SK-N-SH (cell line): ENCODE results near the gene CCR5.

Source experiments
- EZH2phosphoT487 ChIP-seq: fragments of 200-600 bp; sonication (generic); IDR thresholded peaks from 2 replicates; pipeline ENCODE4 v1.6.1; 2017; ENCODE audit warnings: low read depth, mixed run types, mild to moderate bottlenecking, antibody characterized with exemption, moderate library complexity, borderline replicate concordance
- FOSL2 ChIP-seq: IDR thresholded peaks from 2 replicates; pipeline ENCODE4 v1.4.0; 2012; ENCODE audit warnings: low read depth, mild to moderate bottlenecking, moderate library complexity, borderline replicate concordance
- GATA2 ChIP-seq: sonication (generic); formaldehyde crosslinking; IDR thresholded peaks from 2 replicates; pipeline ENCODE4 v1.5.0; 2020; ENCODE audit warnings: mild to moderate bottlenecking, missing genetic modification reagents
- NFIC ChIP-seq: IDR thresholded peaks from 2 replicates; pipeline ENCODE4 v1.4.0; 2012; ENCODE audit warnings: borderline replicate concordance
- POLR2AphosphoS5 ChIP-seq: IDR thresholded peaks from 2 replicates; pipeline ENCODE4 v1.6.1; 2012; ENCODE audit warnings: low read depth, low read length
- TAF1 ChIP-seq: IDR thresholded peaks from 2 replicates; pipeline ENCODE4 v1.6.1; 2012; ENCODE audit warnings: low read depth, mild to moderate bottlenecking, low read length, moderate library complexity, borderline replicate concordance
- TCF12 ChIP-seq: IDR thresholded peaks from 2 replicates; pipeline ENCODE4 v1.4.0; 2012
- TF ChIP-seq, protein P1 (sequence below): fragments of 200-600 bp; sonication (generic); IDR thresholded peaks from 2 replicates; pipeline ENCODE4 v1.6.1; 2017; ENCODE audit warnings: antibody characterized with exemption, mild to moderate bottlenecking, moderate library complexity
- TF ChIP-seq, protein P2 (sequence below): fragments of 150-350 bp; IDR thresholded peaks from 2 replicates; pipeline ENCODE4 v1.6.1; 2016; ENCODE audit warnings: mild to moderate bottlenecking, low read depth, low read length
- TF ChIP-seq, protein P3 (sequence below): IDR thresholded peaks from 2 replicates; pipeline ENCODE4 v1.6.1; 2012; ENCODE audit warnings: mild to moderate bottlenecking, low read depth, low read length, moderate library complexity
- TF ChIP-seq, protein P4 (sequence below): fragments of 150-350 bp; IDR thresholded peaks from 2 replicates; pipeline ENCODE4 v1.6.1; 2017; ENCODE audit warnings: antibody characterized with exemption, low read length, low read depth, borderline replicate concordance

DNA sequence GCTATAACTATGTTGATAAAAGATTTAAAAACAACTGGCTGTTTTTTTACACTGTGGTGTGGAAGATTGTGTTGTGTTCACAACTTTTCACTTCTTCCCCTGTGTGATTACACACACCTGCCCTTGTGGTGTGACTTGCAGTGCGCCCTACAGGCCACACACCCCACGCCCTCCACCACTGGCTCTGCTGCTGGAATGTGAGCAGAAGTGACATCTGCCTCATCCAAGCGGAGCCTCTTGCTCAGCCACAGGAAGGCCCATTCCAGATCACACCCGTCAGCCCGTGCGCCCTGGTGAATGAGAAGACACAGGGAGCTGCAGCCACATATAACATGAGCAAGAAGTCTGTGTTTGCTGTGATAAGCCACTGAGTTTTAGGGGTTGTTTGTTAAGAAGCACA lies 9.8 kb upstream of the CCR5 start:
- TF ChIP-seq POLR2AphosphoS5 (no peak), NFIC (no peak), TAF1 (no peak), TCF12 (no peak), GATA2 (CRISPR knock-in tag) (no peak), EZH2phosphoT487 (no peak), FOSL2 (no peak)
- TF ChIP-seq, protein P1, sequence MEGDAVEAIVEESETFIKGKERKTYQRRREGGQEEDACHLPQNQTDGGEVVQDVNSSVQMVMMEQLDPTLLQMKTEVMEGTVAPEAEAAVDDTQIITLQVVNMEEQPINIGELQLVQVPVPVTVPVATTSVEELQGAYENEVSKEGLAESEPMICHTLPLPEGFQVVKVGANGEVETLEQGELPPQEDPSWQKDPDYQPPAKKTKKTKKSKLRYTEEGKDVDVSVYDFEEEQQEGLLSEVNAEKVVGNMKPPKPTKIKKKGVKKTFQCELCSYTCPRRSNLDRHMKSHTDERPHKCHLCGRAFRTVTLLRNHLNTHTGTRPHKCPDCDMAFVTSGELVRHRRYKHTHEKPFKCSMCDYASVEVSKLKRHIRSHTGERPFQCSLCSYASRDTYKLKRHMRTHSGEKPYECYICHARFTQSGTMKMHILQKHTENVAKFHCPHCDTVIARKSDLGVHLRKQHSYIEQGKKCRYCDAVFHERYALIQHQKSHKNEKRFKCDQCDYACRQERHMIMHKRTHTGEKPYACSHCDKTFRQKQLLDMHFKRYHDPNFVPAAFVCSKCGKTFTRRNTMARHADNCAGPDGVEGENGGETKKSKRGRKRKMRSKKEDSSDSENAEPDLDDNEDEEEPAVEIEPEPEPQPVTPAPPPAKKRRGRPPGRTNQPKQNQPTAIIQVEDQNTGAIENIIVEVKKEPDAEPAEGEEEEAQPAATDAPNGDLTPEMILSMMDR, result no peak
- TF ChIP-seq, protein P2, sequence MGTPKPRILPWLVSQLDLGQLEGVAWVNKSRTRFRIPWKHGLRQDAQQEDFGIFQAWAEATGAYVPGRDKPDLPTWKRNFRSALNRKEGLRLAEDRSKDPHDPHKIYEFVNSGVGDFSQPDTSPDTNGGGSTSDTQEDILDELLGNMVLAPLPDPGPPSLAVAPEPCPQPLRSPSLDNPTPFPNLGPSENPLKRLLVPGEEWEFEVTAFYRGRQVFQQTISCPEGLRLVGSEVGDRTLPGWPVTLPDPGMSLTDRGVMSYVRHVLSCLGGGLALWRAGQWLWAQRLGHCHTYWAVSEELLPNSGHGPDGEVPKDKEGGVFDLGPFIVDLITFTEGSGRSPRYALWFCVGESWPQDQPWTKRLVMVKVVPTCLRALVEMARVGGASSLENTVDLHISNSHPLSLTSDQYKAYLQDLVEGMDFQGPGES, result no peak
- TF ChIP-seq, protein P3, sequence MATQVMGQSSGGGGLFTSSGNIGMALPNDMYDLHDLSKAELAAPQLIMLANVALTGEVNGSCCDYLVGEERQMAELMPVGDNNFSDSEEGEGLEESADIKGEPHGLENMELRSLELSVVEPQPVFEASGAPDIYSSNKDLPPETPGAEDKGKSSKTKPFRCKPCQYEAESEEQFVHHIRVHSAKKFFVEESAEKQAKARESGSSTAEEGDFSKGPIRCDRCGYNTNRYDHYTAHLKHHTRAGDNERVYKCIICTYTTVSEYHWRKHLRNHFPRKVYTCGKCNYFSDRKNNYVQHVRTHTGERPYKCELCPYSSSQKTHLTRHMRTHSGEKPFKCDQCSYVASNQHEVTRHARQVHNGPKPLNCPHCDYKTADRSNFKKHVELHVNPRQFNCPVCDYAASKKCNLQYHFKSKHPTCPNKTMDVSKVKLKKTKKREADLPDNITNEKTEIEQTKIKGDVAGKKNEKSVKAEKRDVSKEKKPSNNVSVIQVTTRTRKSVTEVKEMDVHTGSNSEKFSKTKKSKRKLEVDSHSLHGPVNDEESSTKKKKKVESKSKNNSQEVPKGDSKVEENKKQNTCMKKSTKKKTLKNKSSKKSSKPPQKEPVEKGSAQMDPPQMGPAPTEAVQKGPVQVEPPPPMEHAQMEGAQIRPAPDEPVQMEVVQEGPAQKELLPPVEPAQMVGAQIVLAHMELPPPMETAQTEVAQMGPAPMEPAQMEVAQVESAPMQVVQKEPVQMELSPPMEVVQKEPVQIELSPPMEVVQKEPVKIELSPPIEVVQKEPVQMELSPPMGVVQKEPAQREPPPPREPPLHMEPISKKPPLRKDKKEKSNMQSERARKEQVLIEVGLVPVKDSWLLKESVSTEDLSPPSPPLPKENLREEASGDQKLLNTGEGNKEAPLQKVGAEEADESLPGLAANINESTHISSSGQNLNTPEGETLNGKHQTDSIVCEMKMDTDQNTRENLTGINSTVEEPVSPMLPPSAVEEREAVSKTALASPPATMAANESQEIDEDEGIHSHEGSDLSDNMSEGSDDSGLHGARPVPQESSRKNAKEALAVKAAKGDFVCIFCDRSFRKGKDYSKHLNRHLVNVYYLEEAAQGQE, result no peak
- TF ChIP-seq, protein P4, sequence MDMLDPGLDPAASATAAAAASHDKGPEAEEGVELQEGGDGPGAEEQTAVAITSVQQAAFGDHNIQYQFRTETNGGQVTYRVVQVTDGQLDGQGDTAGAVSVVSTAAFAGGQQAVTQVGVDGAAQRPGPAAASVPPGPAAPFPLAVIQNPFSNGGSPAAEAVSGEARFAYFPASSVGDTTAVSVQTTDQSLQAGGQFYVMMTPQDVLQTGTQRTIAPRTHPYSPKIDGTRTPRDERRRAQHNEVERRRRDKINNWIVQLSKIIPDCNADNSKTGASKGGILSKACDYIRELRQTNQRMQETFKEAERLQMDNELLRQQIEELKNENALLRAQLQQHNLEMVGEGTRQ, result no peak
